ENCODE results near the gene DPM3. TPM values are rescaled to one million over a fixed set of nuclear protein-coding genes. Genes with fewer than 3 reads are reported as not detected.
"Not testable (repeated sequence)": the region's sequence is repeated elsewhere in the genome, so short reads cannot be mapped to it uniquely, and the experiment has no call there.

Gene DPM3
- total RNA-seq, 2 experiments from 2014 or later, result 53.2 to 57.7 TPM

GRCh38 chr1:155122308-155122707 lies 18.0 kb downstream of the DPM3 start:
- no peak overlapping the region for H3K27ac Mint-ChIP-seq
- CTCF ChIA-PET, result interaction anchor here (1.0 to 1.8 kb wide), 5 partner anchors 27 to 51 kb away, joined by 3 to 9 read pairs (median 4); partner anchors contain the start of gene KRTCAP2
- POLR2A ChIA-PET, result interaction anchor here (0.9 to 2.3 kb wide), 2 partner anchors 13 to 24 kb away, joined by 3 to 9 read pairs; partner anchors contain the start of gene SLC50A1
- DNase-seq (no peak), ATAC-seq (no peak)
- no peaks in the 10 kb centered on the region for H3K36me3 Mint-ChIP-seq (ENCODE audit: low read depth)
- no peaks in the 10 kb centered on the region for H3K9me3 Mint-ChIP-seq (ENCODE audit: insufficient read depth)
- peaks cover 8% of the 10 kb centered on the region for H3K4me1 Mint-ChIP-seq (ENCODE audit: low read depth)
- H3K27me3 Mint-ChIP-seq (ENCODE audit: low read depth), result peaks cover 48% of the 10 kb centered on the region
- no peak overlapping the region for H3K4me3 Mint-ChIP-seq

- Mint-ChIP-seq H3K4me3 (no peak overlapping the region), H3K4me1 (ENCODE audit: low read depth) (no peaks in the 10 kb centered on the region), H3K9me3 (ENCODE audit: insufficient read depth) (no peaks in the 10 kb centered on the region), H3K27ac (no peak overlapping the region), H3K36me3 (ENCODE audit: low read depth) (no peaks in the 10 kb centered on the region), H3K27me3 (ENCODE audit: low read depth) (peaks cover 41% of the 10 kb centered on the region)
- POLR2A ChIA-PET, result interaction anchor here (2.3 kb wide), 1 partner anchor 14 kb away, joined by 9 read pairs; the partner anchor contains the start of gene SLC50A1
- CTCF ChIA-PET, result interaction anchor here (1.7 to 2.4 kb wide), 3 partner anchors 30 to 52 kb away, joined by 4 to 10 read pairs (median 7); partner anchors contain the start of gene KRTCAP2
- ATAC-seq, result no peak
- DNase-seq, result no peak
Measured at GRCh38 chr1:155121249-155121648, 19.1 kb downstream of the DPM3 start.

- POLR2A ChIA-PET, result interaction anchor here (2.3 kb wide), 1 partner anchor 15 kb away, joined by 9 read pairs; the partner anchor contains the start of gene SLC50A1
- Mint-ChIP-seq H3K9me3 (ENCODE audit: insufficient read depth) (no peaks in the 10 kb centered on the region), H3K4me1 (ENCODE audit: low read depth) (no peaks in the 10 kb centered on the region), H3K4me3 (no peak overlapping the region), H3K36me3 (ENCODE audit: low read depth) (no peaks in the 10 kb centered on the region), H3K27ac (no peak overlapping the region), H3K27me3 (ENCODE audit: low read depth) (peaks cover 38% of the 10 kb centered on the region)
- DNase-seq (no peak), ATAC-seq (no peak)
- CTCF ChIA-PET, result interaction anchor here (1.0 to 2.4 kb wide), 3 partner anchors 29 to 47 kb away, joined by 4 to 10 read pairs (median 7); no protein-coding TSS in a partner anchor
Measured at GRCh38 chr1:155120253-155120652, 20.1 kb downstream of the DPM3 start.

- H3K4me1 Mint-ChIP-seq (ENCODE audit: low read depth); ATAC-seq; H3K36me3 Mint-ChIP-seq (ENCODE audit: low read depth); POLR2A ChIA-PET; H3K4me3 Mint-ChIP-seq; H3K27ac Mint-ChIP-seq; DNase-seq; H3K9me3 Mint-ChIP-seq (ENCODE audit: insufficient read depth): not testable (repeated sequence)
- CTCF ChIA-PET, result interaction anchor here (0.6 to 1.1 kb wide), 3 partner anchors 33 to 59 kb away, joined by 3 to 4 read pairs (median 3); no protein-coding TSS in a partner anchor
- H3K27me3 Mint-ChIP-seq (ENCODE audit: low read depth), result peaks cover 24% of the 10 kb centered on the region
Measured at GRCh38 chr1:155118090-155118489, 22.2 kb downstream of the DPM3 start.

GRCh38 chr1:155117610-155118009 lies 22.7 kb downstream of the DPM3 start:
- Mint-ChIP-seq H3K27me3 (ENCODE audit: low read depth) (peaks cover 24% of the 10 kb centered on the region), H3K9me3 (ENCODE audit: insufficient read depth) (no peaks in the 10 kb centered on the region), H3K36me3 (ENCODE audit: low read depth) (no peaks in the 10 kb centered on the region), H3K4me3 (no peak overlapping the region), H3K4me1 (ENCODE audit: low read depth) (no peaks in the 10 kb centered on the region), H3K27ac (no peak overlapping the region)
- DNase-seq, result no peak
- ChIA-PET POLR2A (no interaction called here), CTCF (interaction anchor here (1.0 to 2.2 kb wide), 3 partner anchors 26 to 60 kb away, joined by 3 to 10 read pairs (median 4); no protein-coding TSS in a partner anchor)
- no peak for ATAC-seq

GRCh38 chr1:155116113-155116764 lies 24.1 kb downstream of the DPM3 start:
- Mint-ChIP-seq H3K36me3 (ENCODE audit: low read depth) (no peaks in the 10 kb centered on the region), H3K27ac (no peak overlapping the region), H3K4me1 (ENCODE audit: low read depth) (no peaks in the 10 kb centered on the region), H3K4me3 (no peak overlapping the region), H3K9me3 (ENCODE audit: insufficient read depth) (no peaks in the 10 kb centered on the region), H3K27me3 (ENCODE audit: low read depth) (peaks cover 19% of the 10 kb centered on the region)
- no peak for DNase-seq
- ChIA-PET POLR2A (interaction anchor here (0.6 kb wide), 1 partner anchor 20 kb away, joined by 3 read pairs; no protein-coding TSS in a partner anchor), CTCF (interaction anchor here (0.7 to 2.2 kb wide), 5 partner anchors 12 to 57 kb away, joined by 3 to 10 read pairs (median 3); partner anchors contain the start of gene KRTCAP2)
- ATAC-seq, result no peak

- Mint-ChIP-seq H3K4me3 (no peak overlapping the region), H3K36me3 (ENCODE audit: low read depth) (no peaks in the 10 kb centered on the region), H3K27me3 (ENCODE audit: low read depth) (peaks cover 9% of the 10 kb centered on the region), H3K27ac (no peak overlapping the region), H3K9me3 (ENCODE audit: insufficient read depth) (no peaks in the 10 kb centered on the region), H3K4me1 (ENCODE audit: low read depth) (no peaks in the 10 kb centered on the region)
- ChIA-PET POLR2A (no interaction called here), CTCF (no interaction called here)
- ATAC-seq (no peak), DNase-seq (no peak)
Measured at GRCh38 chr1:155113450-155113980, 26.8 kb downstream of the DPM3 start.

- POLR2A ChIA-PET, result no interaction called here
- no peak for DNase-seq
- ATAC-seq, result no peak
- Mint-ChIP-seq H3K9me3 (ENCODE audit: insufficient read depth) (no peaks in the 10 kb centered on the region), H3K4me3 (no peak overlapping the region), H3K4me1 (ENCODE audit: low read depth) (no peaks in the 10 kb centered on the region), H3K36me3 (ENCODE audit: low read depth) (no peaks in the 10 kb centered on the region), H3K27ac (no peak overlapping the region), H3K27me3 (ENCODE audit: low read depth) (peaks cover 2% of the 10 kb centered on the region)
- CTCF ChIA-PET, result interaction anchor here (0.6 kb wide), 1 partner anchor 19 kb away, joined by 3 read pairs; no protein-coding TSS in a partner anchor
Measured at GRCh38 chr1:155110826-155111225, 29.5 kb downstream of the DPM3 start.

- H3K9me3 Mint-ChIP-seq (ENCODE audit: insufficient read depth), result no peaks in the 10 kb centered on the region
- DNase-seq, result no peak
- H3K4me3 Mint-ChIP-seq, result no peak overlapping the region
- ChIA-PET POLR2A (no interaction called here), CTCF (interaction anchor here (0.6 kb wide), 1 partner anchor 19 kb away, joined by 3 read pairs; no protein-coding TSS in a partner anchor)
- H3K4me1 Mint-ChIP-seq (ENCODE audit: low read depth), result no peaks in the 10 kb centered on the region
- H3K36me3 Mint-ChIP-seq (ENCODE audit: low read depth), result no peaks in the 10 kb centered on the region
- no peak overlapping the region for H3K27ac Mint-ChIP-seq
- no peak for ATAC-seq
- peaks cover 5% of the 10 kb centered on the region for H3K27me3 Mint-ChIP-seq (ENCODE audit: low read depth)
Measured at GRCh38 chr1:155110381-155110780, 29.9 kb downstream of the DPM3 start.

GRCh38 chr1:155108296-155108695 lies 32.0 kb downstream of the DPM3 start:
- Mint-ChIP-seq H3K4me1 (ENCODE audit: low read depth) (no peaks in the 10 kb centered on the region), H3K27ac (no peak overlapping the region), H3K36me3 (ENCODE audit: low read depth) (no peaks in the 10 kb centered on the region), H3K27me3 (ENCODE audit: low read depth) (peaks cover 3% of the 10 kb centered on the region), H3K4me3 (no peak overlapping the region), H3K9me3 (ENCODE audit: insufficient read depth) (no peaks in the 10 kb centered on the region)
- no peak for ATAC-seq
- ChIA-PET POLR2A (interaction anchor here (1.2 kb wide), 1 partner anchor 20 kb away, joined by 3 read pairs; no protein-coding TSS in a partner anchor), CTCF (interaction anchor here (1.2 to 3.6 kb wide), 3 partner anchors 16 to 64 kb away, joined by 3 to 19 read pairs (median 5); partner anchors contain the start of gene KRTCAP2)
- DNase-seq, result no peak

GRCh38 chr1:155107309-155108264 lies 32.7 kb downstream of the DPM3 start:
- Mint-ChIP-seq H3K27ac (no peak overlapping the region), H3K4me3 (no peak overlapping the region), H3K36me3 (ENCODE audit: low read depth) (no peaks in the 10 kb centered on the region), H3K9me3 (ENCODE audit: insufficient read depth) (no peaks in the 10 kb centered on the region), H3K27me3 (ENCODE audit: low read depth) (peaks cover 3% of the 10 kb centered on the region), H3K4me1 (ENCODE audit: low read depth) (no peaks in the 10 kb centered on the region)
- ChIA-PET CTCF (interaction anchor here (0.7 to 3.6 kb wide), 3 partner anchors 16 to 65 kb away, joined by 3 to 19 read pairs (median 5); partner anchors contain the start of gene KRTCAP2), POLR2A (interaction anchor here (1.2 kb wide), 1 partner anchor 21 kb away, joined by 3 read pairs; no protein-coding TSS in a partner anchor)
- ATAC-seq (no peak), DNase-seq (no peak)

Data from activated CD8-positive, alpha-beta T cell treated with anti-CD3 and anti-CD28 coated beads, Interleukin-2, amount 10 ng/mL, durations not matched to agents 7 days and 5 days (primary cell).